KOPT-K1 (cell line): ENCODE results near the gene ACVR2B.
A peak's percentile ranks its signal among the peaks of the same experiment; 100 is the strongest.

Experiments used
- H3K27ac ChIP-seq: fragments of 200-600 bp; sonication (generic); 2 replicates; pipeline ENCODE4 v1.5.1; 2016; ENCODE audit warnings: antibody characterized with exemption, mild to moderate bottlenecking, low read depth, low read length; ENCODE audit not compliant: poor library complexity, severe bottlenecking
- H3K36me3 ChIP-seq: fragments of 200-600 bp; sonication (generic); 2 replicates; pipeline ENCODE4 v1.5.1; 2017; ENCODE audit warnings: antibody characterized with exemption, mild to moderate bottlenecking, low read length, moderate library complexity; ENCODE audit not compliant: insufficient read depth
- H3K9me3 ChIP-seq: fragments of 200-600 bp; sonication (generic); 2 replicates; pipeline ENCODE4 v1.5.1; 2017; ENCODE audit warnings: antibody characterized with exemption, low read length, mild to moderate bottlenecking; ENCODE audit not compliant: insufficient read depth, poor library complexity, severe bottlenecking

ACVR2B gene

DNA sequence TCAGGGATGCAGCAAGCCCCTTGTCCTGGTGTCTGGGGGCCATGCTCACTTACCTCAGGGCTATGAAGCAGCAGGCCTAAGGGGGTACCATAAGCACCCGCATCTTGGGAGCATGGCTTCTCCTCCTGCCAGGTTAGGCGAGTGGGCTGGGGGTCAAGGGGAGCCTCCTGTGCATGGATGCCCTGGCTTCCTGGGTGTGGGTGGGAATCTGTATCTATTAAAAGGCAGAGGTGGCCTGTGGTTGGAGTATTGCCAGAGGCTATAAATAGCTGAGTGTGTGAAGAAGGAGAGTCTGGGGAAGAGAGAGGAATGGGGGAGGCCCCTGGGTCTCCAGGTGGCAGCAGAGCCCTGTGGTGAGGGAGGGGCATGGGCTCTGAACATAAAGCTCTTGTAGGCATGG lies 19.5 kb downstream of the ACVR2B start:
- peaks cover under 1% of the 10 kb centered on the region; the same call in 1 of the 2 replicates for H3K36me3 ChIP-seq
- peaks cover 22% of the 10 kb centered on the region for H3K9me3 ChIP-seq

GRCh38 chr3:38474928-38475605 lies 21.4 kb downstream of the ACVR2B start:
- H3K36me3 ChIP-seq = peaks cover 19% of the 10 kb centered on the region
- H3K9me3 ChIP-seq = peaks cover 5% of the 10 kb centered on the region
- H3K27ac ChIP-seq = no peak overlapping the region

More for the DNA sequence above, 19.5 kb downstream of the ACVR2B start:
- H3K27ac ChIP-seq = peak overlapping the region; percentile 17

- Histone ChIP-seq H3K27ac (no peak overlapping the region), H3K9me3 (no peaks in the 10 kb centered on the region), H3K36me3 (peaks cover 26% of the 10 kb centered on the region)
Measured at GRCh38 chr3:38475716-38476115, 22.0 kb downstream of the ACVR2B start.

DNA sequence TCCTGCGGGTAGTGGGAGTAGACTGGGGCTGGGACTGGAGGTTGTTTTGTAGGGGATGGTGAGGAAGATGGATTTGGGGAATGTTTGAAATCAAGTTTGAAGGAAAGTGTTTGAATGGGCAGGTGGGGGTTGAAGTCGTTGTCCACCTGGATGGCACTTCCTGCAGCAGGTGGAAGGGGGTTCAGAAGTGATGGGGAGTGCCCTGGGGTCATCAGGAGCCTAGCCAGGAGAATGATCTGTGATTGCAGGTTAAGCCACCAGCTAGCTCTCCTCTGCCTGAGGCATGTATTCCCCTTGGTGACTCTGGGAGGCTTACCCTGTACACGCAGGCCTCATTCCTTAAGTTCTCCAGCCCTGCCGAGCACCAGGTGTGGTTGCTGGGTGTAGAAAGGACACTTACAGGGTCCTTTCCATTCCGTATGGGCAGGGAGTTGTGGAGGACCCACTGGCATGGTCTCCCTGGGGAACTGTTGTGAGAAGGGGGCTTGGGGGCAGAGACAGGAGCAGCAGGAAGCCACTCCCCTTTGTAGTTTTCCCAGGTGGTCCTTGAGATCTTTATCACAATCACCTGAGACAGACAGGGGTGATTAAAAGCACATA lies 22.6 kb downstream of the ACVR2B start:
- Histone ChIP-seq H3K27ac (no peak overlapping the region), H3K36me3 (peaks cover 31% of the 10 kb centered on the region), H3K9me3 (no peaks in the 10 kb centered on the region)

DNA sequence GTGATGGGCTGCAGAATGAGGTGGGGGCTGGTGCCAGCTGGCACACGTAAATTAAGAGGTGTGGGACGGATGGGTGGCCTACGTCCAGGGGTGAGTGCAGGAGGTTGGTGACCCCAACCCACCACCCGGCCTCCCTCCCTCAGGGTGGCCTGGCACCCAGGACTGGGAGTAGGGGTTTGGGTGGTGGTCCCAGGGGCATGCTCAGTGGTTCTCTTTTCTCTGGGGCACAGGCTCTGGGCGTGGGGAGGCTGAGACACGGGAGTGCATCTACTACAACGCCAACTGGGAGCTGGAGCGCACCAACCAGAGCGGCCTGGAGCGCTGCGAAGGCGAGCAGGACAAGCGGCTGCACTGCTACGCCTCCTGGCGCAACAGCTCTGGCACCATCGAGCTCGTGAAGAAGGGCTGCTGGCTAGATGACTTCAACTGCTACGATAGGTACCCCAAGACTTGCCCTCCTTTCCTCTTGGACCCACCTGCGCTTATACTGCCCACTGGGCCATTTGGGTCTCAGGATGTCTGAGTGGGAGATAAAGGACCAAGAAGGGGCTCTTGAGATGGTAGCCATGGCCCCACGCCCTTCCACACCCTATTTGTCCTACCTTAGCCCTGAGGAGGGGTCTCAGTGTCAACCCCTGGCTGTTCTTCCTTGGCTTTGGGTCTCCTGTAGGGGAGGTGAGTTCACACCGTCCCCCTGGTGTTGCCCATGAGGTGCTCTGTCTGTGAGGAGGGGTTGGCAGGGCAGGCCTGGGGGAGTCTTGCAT lies 23.5 kb downstream of the ACVR2B start:
- H3K9me3 ChIP-seq = no peaks in the 10 kb centered on the region
- H3K27ac ChIP-seq = no peak overlapping the region
- H3K36me3 ChIP-seq = peaks cover 41% of the 10 kb centered on the region

GRCh38 chr3:38477839-38478450 lies 24.3 kb downstream of the ACVR2B start:
- Histone ChIP-seq H3K36me3 (peaks cover 48% of the 10 kb centered on the region), H3K27ac (no peak overlapping the region)

DNA sequence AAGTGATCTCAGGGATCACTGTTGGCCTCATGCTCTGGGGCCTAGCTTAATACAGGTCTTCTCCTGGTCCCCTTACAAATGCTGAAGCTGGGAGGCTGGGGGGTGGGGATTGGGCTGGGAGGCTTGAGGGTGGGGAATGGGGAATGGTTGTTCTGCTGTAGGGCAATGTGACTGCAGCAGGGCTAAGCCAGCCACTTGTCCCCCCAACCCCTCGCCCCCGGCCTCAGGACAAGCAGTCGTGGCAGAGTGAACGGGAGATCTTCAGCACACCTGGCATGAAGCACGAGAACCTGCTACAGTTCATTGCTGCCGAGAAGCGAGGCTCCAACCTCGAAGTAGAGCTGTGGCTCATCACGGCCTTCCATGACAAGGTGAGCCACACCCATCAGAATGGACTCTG lies 25.2 kb downstream of the ACVR2B start:
- H3K9me3 ChIP-seq = no peaks in the 10 kb centered on the region
- H3K27ac ChIP-seq = no peak overlapping the region
- H3K36me3 ChIP-seq = peaks cover 57% of the 10 kb centered on the region

More at GRCh38 chr3:38477839-38478450, 24.3 kb downstream of the ACVR2B start:
- no peaks in the 10 kb centered on the region for H3K9me3 ChIP-seq

- peaks cover 62% of the 10 kb centered on the region for H3K36me3 ChIP-seq
- no peaks in the 10 kb centered on the region for H3K9me3 ChIP-seq
- H3K27ac ChIP-seq = no peak overlapping the region
Measured at GRCh38 chr3:38479431-38480092, 25.9 kb downstream of the ACVR2B start.

DNA sequence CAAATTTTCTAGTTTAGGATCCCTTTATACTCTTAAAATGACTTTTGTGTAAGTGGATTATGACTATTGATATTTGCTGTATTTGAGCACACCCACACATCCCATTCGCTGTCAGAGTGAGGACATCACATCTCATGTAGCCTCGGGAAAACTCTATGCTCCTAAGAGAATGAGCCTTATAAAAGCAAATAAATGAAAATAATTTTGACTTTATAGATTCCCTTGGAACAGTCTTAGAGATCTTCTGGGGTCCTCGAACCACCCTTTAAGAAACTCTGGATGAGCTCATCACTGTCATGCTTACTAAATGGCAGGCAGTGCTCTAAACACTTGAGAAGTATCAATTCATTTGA lies 26.4 kb downstream of the ACVR2B start:
- H3K27ac ChIP-seq = no peak overlapping the region
- H3K36me3 ChIP-seq = peaks cover 62% of the 10 kb centered on the region
- H3K9me3 ChIP-seq = no peaks in the 10 kb centered on the region

DNA sequence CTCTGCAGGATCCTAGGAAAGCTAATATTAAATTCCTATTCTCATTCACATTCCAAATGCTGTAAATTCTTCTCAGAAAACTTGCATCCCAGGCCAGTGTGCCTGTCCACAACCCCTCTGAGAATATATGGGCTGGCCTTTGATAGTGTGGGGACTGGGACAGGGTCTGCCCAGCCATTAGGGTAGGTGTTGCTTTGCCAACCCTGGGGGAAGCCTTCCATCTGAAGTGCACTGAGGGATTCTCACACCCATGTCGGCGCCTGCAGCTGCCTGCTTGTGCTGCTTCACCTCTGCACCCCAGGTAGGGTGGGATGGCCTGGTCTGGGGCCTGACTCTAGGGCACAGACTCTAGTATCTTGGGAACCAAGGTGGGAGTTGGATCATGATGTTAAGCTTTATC lies 27.2 kb downstream of the ACVR2B start:
- Histone ChIP-seq H3K27ac (no peak overlapping the region), H3K36me3 (peaks cover 64% of the 10 kb centered on the region), H3K9me3 (no peaks in the 10 kb centered on the region)

- Histone ChIP-seq H3K27ac (no peak overlapping the region), H3K9me3 (no peaks in the 10 kb centered on the region), H3K36me3 (peaks cover 76% of the 10 kb centered on the region)
Measured at GRCh38 chr3:38482951-38483350, 29.3 kb downstream of the ACVR2B start.

DNA sequence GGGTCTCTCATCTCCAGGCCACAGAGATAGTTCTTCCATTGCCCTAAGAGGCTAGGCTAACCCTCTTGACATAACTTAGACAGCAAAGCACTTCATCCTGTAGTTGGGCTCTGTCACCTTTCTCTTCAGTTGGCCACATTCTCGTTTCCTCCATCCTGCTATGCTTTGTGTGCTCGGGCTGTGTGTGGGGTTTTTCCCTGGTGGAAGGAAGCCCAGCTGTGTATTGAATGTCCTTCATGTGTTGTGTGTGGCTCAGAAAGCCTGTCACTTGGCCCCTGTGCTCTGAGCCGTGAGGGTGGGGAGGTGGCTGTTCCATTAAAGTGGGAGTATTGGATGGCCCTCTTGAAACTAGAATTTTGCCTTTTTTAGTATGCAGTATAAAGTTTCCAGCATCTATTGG lies 33.6 kb downstream of the ACVR2B start:
- H3K36me3 ChIP-seq = peaks cover 35% of the 10 kb centered on the region
- no peak overlapping the region for H3K27ac ChIP-seq
- H3K9me3 ChIP-seq = no peaks in the 10 kb centered on the region

- Histone ChIP-seq H3K27ac (no peak overlapping the region), H3K9me3 (no peaks in the 10 kb centered on the region), H3K36me3 (peaks cover 18% of the 10 kb centered on the region)
Measured at GRCh38 chr3:38488949-38489348, 35.3 kb downstream of the ACVR2B start.

GRCh38 chr3:38489766-38490165 lies 36.1 kb downstream of the ACVR2B start:
- Histone ChIP-seq H3K36me3 (peaks cover 14% of the 10 kb centered on the region), H3K9me3 (no peaks in the 10 kb centered on the region), H3K27ac (no peak overlapping the region)
